Neural progenitor cell (in vitro differentiated cells): Measurements from ENCODE around the gene LIN28B.

Source experiments
- CTCF ChIP-seq: fragments of 200-600 bp; sonication (generic); IDR thresholded peaks from 2 replicates; pipeline ENCODE4 v1.5.1; 2017; ENCODE audit warnings: antibody characterized with exemption, mild to moderate bottlenecking
- EZH2 ChIP-seq: fragments of 200-600 bp; sonication (generic); IDR thresholded peaks from 2 replicates; pipeline ENCODE4 v1.6.1; 2017; ENCODE audit warnings: antibody characterized with exemption, mild to moderate bottlenecking, moderate library complexity
- EZH2phosphoT487 ChIP-seq: fragments of 200-600 bp; sonication (generic); IDR thresholded peaks from 2 replicates; pipeline ENCODE4 v1.6.1; 2017; ENCODE audit warnings: antibody characterized with exemption

- TF ChIP-seq EZH2 = no peak
- no peak for TF ChIP-seq EZH2phosphoT487
- TF ChIP-seq CTCF = no peak
Observed at GRCh38 chr6:105107207-105107606, 150.3 kb downstream of the LIN28B start.
